WTC11 (cell line): ENCODE measurements around the gene FKBP7. TPM values are rescaled to one million over a fixed set of nuclear protein-coding genes. Genes with fewer than 3 reads are reported as not detected.
"Not testable (repeated sequence)": the region's sequence is repeated elsewhere in the genome, so short reads cannot be mapped to it uniquely, and the experiment has no call there.

ENCODE experiments used
- ATAC-seq: fragments of 200-7000 bp; cut with Tn5 transposase; 2 replicates; pipeline ENCODE4 v1.10.0; 2021; ENCODE audit warnings: mild to moderate bottlenecking, moderate library complexity
- CTCF ChIA-PET: fragments of 300-600 bp; sonication (Branson Sonifier 250); formaldehyde crosslinking; loops from one replicate; lab custom pipeline; 2021; ENCODE audit warnings: antibody characterized with exemption; lab: Charles Lee
- POLR2A ChIA-PET: fragments of 350-600 bp; sonication (Branson Sonifier 250); formaldehyde crosslinking; loops from one replicate; lab custom pipeline; 2021; ENCODE audit warnings: antibody characterized with exemption; lab: Charles Lee
- DNase-seq: peaks from one replicate; pipeline ENCODE4 v3.0.0; 2021; ENCODE audit warnings: low spot score
- H3K27ac Mint-ChIP-seq: 2 replicates; pipeline ENCODE4 v1.8.0; 2021; ENCODE audit warnings: mixed read lengths
- H3K27me3 Mint-ChIP-seq: 2 replicates; pipeline ENCODE4 v1.8.0; 2021; ENCODE audit warnings: low read depth, mild to moderate bottlenecking, moderate library complexity, mixed read lengths
- H3K36me3 Mint-ChIP-seq: 2 replicates; pipeline ENCODE4 v1.8.0; 2021; ENCODE audit warnings: mixed read lengths
- H3K4me1 Mint-ChIP-seq: 2 replicates; pipeline ENCODE4 v1.8.0; 2022; ENCODE audit warnings: mixed read lengths
- H3K4me3 Mint-ChIP-seq: 2 replicates; pipeline ENCODE4 v1.8.0; 2021; ENCODE audit warnings: mild to moderate bottlenecking, moderate library complexity, mixed read lengths
- H3K9me3 Mint-ChIP-seq: 2 replicates; pipeline ENCODE4 v1.8.0; 2021; ENCODE audit warnings: mixed read lengths
- MXD4 ChIP-seq: fragments of 250-450 bp; sonication (Bioruptor Pico); IDR thresholded peaks from 2 replicates; pipeline ENCODE4 v1.8.0; 2021; ENCODE audit warnings: mild to moderate bottlenecking, moderate library complexity, borderline replicate concordance
- NFE2L1 ChIP-seq: sonication (generic); formaldehyde crosslinking; IDR thresholded peaks from 2 replicates; pipeline ENCODE4 v1.8.1; 2023; ENCODE audit warnings: missing genetic modification reagents
- TP53 ChIP-seq: sonication (generic); formaldehyde crosslinking; IDR thresholded peaks from 2 replicates; pipeline ENCODE4 v1.8.1; 2023; ENCODE audit warnings: mild to moderate bottlenecking, missing genetic modification reagents
- ZBTB21 ChIP-seq: sonication (generic); formaldehyde crosslinking; IDR thresholded peaks from 2 replicates; pipeline ENCODE4 v1.8.1; 2023; ENCODE audit warnings: mild to moderate bottlenecking, missing genetic modification reagents, borderline replicate concordance
- ZNF423 ChIP-seq: fragments of 250-450 bp; sonication (Bioruptor Pico); IDR thresholded peaks from 2 replicates; pipeline ENCODE4 v2.1.2; 2022; ENCODE audit warnings: mild to moderate bottlenecking, moderate library complexity
- total RNA-seq: library from RNA; stranded (reverse); gene quantifications from 3 replicates; pipeline ENCODE4 v1.2.3, GENCODE V29; 2021
- TF ChIP-seq, protein P1 (sequence below): sonication (generic); formaldehyde crosslinking; IDR thresholded peaks from 2 replicates; pipeline ENCODE4 v1.8.1; 2023; ENCODE audit warnings: mild to moderate bottlenecking, missing genetic modification reagents, moderate library complexity
- TF ChIP-seq, protein P2 (sequence below): fragments of 250-450 bp; sonication (Bioruptor Pico); IDR thresholded peaks from 2 replicates; pipeline ENCODE4 v1.8.0; 2021; ENCODE audit warnings: mild to moderate bottlenecking
- TF ChIP-seq, protein P3 (sequence below): sonication (generic); formaldehyde crosslinking; IDR thresholded peaks from 2 replicates; pipeline ENCODE4 v1.8.1; 2022; ENCODE audit warnings: mild to moderate bottlenecking, moderate library complexity, missing genetic modification reagents
- TF ChIP-seq, protein P4 (sequence below): sonication (generic); formaldehyde crosslinking; IDR thresholded peaks from 2 replicates; pipeline ENCODE4 v1.8.1; 2023; ENCODE audit warnings: mild to moderate bottlenecking, missing genetic modification reagents, borderline replicate concordance
- TF ChIP-seq, protein P5 (sequence below): sonication (generic); formaldehyde crosslinking; IDR thresholded peaks from 2 replicates; pipeline ENCODE4 v1.8.0; 2023; ENCODE audit warnings: missing genetic modification reagents, mild to moderate bottlenecking, borderline replicate concordance

Gene FKBP7
- total RNA-seq, 1 experiment from 2014 or later, result 3.2 TPM

DNA sequence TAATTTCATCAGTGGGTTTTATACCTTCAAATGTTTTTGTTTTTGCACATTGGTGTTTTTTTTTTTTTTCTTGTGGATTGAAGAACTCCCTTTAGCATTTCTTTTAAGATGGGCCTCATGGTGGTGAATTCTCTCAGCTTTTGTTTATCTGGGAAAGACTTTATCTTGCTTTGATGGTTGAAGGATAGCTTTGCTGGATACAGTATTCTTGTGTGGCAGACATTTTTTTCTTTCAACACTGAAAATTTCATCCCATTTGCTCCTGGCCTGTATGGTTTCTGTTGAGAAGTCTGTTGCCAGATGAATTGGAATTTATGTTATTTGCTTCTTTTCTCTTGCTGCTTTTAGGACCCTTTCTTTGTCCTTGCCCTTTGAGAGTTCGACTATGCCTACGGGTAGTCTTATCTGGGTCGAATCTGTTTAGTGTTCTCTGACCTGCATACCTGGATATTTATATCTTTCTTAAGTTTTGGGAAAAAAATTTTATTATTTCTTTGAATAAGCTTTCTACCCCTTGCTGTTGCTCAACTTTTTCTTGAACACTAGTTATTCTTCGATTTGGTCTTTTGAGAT is 53.1 kb downstream of the FKBP7 start:
- no peak for DNase-seq
- TF ChIP-seq NFE2L1 (CRISPR knock-in tag), result no peak
- TF ChIP-seq, protein P1, sequence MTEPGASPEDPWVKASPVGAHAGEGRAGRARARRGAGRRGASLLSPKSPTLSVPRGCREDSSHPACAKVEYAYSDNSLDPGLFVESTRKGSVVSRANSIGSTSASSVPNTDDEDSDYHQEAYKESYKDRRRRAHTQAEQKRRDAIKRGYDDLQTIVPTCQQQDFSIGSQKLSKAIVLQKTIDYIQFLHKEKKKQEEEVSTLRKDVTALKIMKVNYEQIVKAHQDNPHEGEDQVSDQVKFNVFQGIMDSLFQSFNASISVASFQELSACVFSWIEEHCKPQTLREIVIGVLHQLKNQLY, result no peak
- TF ChIP-seq ZBTB21, result no peak
- TF ChIP-seq, protein P2, sequence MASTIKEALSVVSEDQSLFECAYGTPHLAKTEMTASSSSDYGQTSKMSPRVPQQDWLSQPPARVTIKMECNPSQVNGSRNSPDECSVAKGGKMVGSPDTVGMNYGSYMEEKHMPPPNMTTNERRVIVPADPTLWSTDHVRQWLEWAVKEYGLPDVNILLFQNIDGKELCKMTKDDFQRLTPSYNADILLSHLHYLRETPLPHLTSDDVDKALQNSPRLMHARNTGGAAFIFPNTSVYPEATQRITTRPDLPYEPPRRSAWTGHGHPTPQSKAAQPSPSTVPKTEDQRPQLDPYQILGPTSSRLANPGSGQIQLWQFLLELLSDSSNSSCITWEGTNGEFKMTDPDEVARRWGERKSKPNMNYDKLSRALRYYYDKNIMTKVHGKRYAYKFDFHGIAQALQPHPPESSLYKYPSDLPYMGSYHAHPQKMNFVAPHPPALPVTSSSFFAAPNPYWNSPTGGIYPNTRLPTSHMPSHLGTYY (CRISPR knock-in tag), result no peak
- no peak for TF ChIP-seq MXD4 (CRISPR knock-in tag)
- no peak overlapping the region for H3K27ac Mint-ChIP-seq
- peaks cover 19% of the 10 kb centered on the region for H3K9me3 Mint-ChIP-seq
- no peak for ATAC-seq
- ChIA-PET CTCF (interaction anchor here (1.1 kb wide), 1 partner anchor 10 kb away, joined by 3 read pairs; no protein-coding TSS in a partner anchor), POLR2A (interaction anchor here (0.7 kb wide), 2 partner anchors 56 to 68 kb away, joined by 3 to 4 read pairs; no protein-coding TSS in a partner anchor)
- H3K4me1 Mint-ChIP-seq, result no peaks in the 10 kb centered on the region
- no peaks in the 10 kb centered on the region for H3K27me3 Mint-ChIP-seq
- peaks cover 27% of the 10 kb centered on the region for H3K36me3 Mint-ChIP-seq
- H3K4me3 Mint-ChIP-seq, result no peak overlapping the region

DNA sequence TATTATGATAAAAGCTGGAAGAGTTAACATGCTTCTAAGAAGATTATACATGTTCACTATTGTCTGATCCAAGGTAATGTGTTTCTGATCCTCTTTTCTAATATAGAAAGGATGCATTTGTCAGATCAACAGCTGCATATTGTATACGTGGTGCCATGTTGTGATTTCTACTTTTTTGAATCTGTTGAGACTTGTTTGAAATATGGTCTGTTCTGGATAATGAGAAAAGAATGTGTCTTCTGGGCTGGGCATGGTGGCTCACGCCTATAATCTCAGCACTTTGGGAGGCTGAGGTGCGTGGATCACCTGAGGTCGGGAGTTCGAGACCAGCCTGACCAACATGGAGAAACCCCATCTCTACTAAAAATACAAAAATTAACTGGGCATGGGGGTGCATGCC is 54.7 kb downstream of the FKBP7 start:
- Mint-ChIP-seq H3K36me3 (peaks cover 23% of the 10 kb centered on the region), H3K9me3 (peaks cover 19% of the 10 kb centered on the region)
- ATAC-seq, H3K4me3 Mint-ChIP-seq, H3K27ac Mint-ChIP-seq, CTCF ChIA-PET, POLR2A ChIA-PET, DNase-seq, H3K4me1 Mint-ChIP-seq, H3K27me3 Mint-ChIP-seq: not testable (repeated sequence)

DNA sequence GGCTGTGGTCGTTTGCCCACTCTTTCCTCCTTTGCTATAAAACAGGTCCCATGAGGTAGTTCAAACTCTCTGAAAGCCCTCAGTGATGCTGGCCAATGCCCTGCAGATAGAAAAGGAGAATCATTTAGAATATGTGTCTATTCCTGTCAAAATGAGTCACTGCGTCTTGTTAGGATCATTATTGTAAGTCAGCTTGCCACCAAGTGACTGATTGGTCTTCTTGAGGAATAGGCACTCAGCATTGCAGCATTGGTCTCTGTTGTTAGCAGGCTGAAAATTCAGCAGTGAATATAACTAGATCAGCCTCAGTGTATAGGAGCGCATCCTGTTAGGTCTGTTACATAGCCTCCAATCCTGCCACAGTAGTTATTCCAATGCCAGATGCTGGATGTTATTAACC is 56.3 kb downstream of the FKBP7 start:
- ChIA-PET POLR2A (no interaction called here), CTCF (no interaction called here)

More for the DNA sequence above, 56.3 kb downstream of the FKBP7 start:
- TF ChIP-seq TP53 (CRISPR knock-in tag), result no peak
- TF ChIP-seq, protein P3, sequence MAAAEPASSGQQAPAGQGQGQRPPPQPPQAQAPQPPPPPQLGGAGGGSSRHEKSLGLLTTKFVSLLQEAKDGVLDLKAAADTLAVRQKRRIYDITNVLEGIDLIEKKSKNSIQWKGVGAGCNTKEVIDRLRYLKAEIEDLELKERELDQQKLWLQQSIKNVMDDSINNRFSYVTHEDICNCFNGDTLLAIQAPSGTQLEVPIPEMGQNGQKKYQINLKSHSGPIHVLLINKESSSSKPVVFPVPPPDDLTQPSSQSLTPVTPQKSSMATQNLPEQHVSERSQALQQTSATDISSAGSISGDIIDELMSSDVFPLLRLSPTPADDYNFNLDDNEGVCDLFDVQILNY (CRISPR knock-in tag), result no peak
- TF ChIP-seq ZNF423 (CRISPR knock-in tag), result no peak
- TF ChIP-seq, protein P4, sequence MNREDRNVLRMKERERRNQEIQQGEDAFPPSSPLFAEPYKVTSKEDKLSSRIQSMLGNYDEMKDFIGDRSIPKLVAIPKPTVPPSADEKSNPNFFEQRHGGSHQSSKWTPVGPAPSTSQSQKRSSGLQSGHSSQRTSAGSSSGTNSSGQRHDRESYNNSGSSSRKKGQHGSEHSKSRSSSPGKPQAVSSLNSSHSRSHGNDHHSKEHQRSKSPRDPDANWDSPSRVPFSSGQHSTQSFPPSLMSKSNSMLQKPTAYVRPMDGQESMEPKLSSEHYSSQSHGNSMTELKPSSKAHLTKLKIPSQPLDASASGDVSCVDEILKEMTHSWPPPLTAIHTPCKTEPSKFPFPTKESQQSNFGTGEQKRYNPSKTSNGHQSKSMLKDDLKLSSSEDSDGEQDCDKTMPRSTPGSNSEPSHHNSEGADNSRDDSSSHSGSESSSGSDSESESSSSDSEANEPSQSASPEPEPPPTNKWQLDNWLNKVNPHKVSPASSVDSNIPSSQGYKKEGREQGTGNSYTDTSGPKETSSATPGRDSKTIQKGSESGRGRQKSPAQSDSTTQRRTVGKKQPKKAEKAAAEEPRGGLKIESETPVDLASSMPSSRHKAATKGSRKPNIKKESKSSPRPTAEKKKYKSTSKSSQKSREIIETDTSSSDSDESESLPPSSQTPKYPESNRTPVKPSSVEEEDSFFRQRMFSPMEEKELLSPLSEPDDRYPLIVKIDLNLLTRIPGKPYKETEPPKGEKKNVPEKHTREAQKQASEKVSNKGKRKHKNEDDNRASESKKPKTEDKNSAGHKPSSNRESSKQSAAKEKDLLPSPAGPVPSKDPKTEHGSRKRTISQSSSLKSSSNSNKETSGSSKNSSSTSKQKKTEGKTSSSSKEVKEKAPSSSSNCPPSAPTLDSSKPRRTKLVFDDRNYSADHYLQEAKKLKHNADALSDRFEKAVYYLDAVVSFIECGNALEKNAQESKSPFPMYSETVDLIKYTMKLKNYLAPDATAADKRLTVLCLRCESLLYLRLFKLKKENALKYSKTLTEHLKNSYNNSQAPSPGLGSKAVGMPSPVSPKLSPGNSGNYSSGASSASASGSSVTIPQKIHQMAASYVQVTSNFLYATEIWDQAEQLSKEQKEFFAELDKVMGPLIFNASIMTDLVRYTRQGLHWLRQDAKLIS, result no peak
- TF ChIP-seq, protein P5, sequence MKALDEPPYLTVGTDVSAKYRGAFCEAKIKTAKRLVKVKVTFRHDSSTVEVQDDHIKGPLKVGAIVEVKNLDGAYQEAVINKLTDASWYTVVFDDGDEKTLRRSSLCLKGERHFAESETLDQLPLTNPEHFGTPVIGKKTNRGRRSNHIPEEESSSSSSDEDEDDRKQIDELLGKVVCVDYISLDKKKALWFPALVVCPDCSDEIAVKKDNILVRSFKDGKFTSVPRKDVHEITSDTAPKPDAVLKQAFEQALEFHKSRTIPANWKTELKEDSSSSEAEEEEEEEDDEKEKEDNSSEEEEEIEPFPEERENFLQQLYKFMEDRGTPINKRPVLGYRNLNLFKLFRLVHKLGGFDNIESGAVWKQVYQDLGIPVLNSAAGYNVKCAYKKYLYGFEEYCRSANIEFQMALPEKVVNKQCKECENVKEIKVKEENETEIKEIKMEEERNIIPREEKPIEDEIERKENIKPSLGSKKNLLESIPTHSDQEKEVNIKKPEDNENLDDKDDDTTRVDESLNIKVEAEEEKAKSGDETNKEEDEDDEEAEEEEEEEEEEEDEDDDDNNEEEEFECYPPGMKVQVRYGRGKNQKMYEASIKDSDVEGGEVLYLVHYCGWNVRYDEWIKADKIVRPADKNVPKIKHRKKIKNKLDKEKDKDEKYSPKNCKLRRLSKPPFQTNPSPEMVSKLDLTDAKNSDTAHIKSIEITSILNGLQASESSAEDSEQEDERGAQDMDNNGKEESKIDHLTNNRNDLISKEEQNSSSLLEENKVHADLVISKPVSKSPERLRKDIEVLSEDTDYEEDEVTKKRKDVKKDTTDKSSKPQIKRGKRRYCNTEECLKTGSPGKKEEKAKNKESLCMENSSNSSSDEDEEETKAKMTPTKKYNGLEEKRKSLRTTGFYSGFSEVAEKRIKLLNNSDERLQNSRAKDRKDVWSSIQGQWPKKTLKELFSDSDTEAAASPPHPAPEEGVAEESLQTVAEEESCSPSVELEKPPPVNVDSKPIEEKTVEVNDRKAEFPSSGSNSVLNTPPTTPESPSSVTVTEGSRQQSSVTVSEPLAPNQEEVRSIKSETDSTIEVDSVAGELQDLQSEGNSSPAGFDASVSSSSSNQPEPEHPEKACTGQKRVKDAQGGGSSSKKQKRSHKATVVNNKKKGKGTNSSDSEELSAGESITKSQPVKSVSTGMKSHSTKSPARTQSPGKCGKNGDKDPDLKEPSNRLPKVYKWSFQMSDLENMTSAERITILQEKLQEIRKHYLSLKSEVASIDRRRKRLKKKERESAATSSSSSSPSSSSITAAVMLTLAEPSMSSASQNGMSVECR (CRISPR knock-in tag), result no peak
- no peak for DNase-seq
- Mint-ChIP-seq H3K4me1 (no peaks in the 10 kb centered on the region), H3K27ac (no peak overlapping the region), H3K27me3 (no peaks in the 10 kb centered on the region), H3K9me3 (peaks cover 19% of the 10 kb centered on the region), H3K4me3 (no peak overlapping the region), H3K36me3 (peaks cover 20% of the 10 kb centered on the region)
- ATAC-seq, result no peak
